GM10266 (cell line): ENCODE results near the gene USP35.

Source experiments
- DNase-seq: peaks from one replicate; pipeline ENCODE4 v3.0.0; 2012; ENCODE audit errors: extremely low spot score
- CTCF ChIP-seq: IDR thresholded peaks from 2 replicates; pipeline ENCODE4 v1.5.1; 2012; ENCODE audit warnings: mild to moderate bottlenecking, low read depth; ENCODE audit not compliant: control insufficient read depth, insufficient read depth; ENCODE audit errors: missing control alignments

USP35 gene

GRCh38 chr11:78199653-78200015, 10.9 kb downstream of the USP35 start:
- DNase-seq = no peak
- TF ChIP-seq CTCF = no peak

- no peak for TF ChIP-seq CTCF
Measured at GRCh38 chr11:78200061-78200460, 11.3 kb downstream of the USP35 start.

GRCh38 chr11:78200553-78200952, 11.8 kb downstream of the USP35 start:
- TF ChIP-seq CTCF = no peak
- DNase-seq = no peak

More at GRCh38 chr11:78200061-78200460, 11.3 kb downstream of the USP35 start:
- no peak for DNase-seq

- no peak for DNase-seq
- no peak for TF ChIP-seq CTCF
Measured at GRCh38 chr11:78201096-78201818, 12.5 kb downstream of the USP35 start.

- no peak for TF ChIP-seq CTCF
- no peak for DNase-seq
Measured at GRCh38 chr11:78202733-78203167, 14.0 kb downstream of the USP35 start.

- TF ChIP-seq CTCF = no peak
- no peak for DNase-seq
Measured at GRCh38 chr11:78203184-78203583, 14.5 kb downstream of the USP35 start.

GRCh38 chr11:78205256-78205655, 16.5 kb downstream of the USP35 start:
- no peak for TF ChIP-seq CTCF
- DNase-seq = no peak
